ENCODE results near the gene SRD5A1.

GRCh38 chr5:6687505-6687904 lies 54.3 kb downstream of the SRD5A1 start:
- TF ChIP-seq CTCF (IDR thresholded peaks at IDR 0.05 in 4 of 5, conservative IDR thresholded peaks at IDR 0.05 in 1 of 5), result no peak
- TF ChIP-seq POLR2A (IDR thresholded peaks at IDR 0.05), result no peak
